Karpas-422 (cell line): Measurements from ENCODE around the gene NCKAP5. TPM values are rescaled to one million over a fixed set of nuclear protein-coding genes. Genes with fewer than 3 reads are reported as not detected.

Source experiments
- DNase-seq: peaks from one replicate; pipeline ENCODE4 v3.0.0-alpha.2; 2015
- H2AFZ ChIP-seq: fragments of 200-600 bp; sonication (generic); 2 replicates; pipeline ENCODE4 v1.6.1; 2014; ENCODE audit warnings: antibody characterized with exemption, low read length, mixed read lengths
- H3K27ac ChIP-seq: fragments of 200-600 bp; sonication (generic); 2 replicates; pipeline ENCODE4 v1.5.1; 2014; ENCODE audit warnings: mild to moderate bottlenecking, low read length, moderate library complexity
- H3K27me3 ChIP-seq: fragments of 200-600 bp; sonication (generic); 2 replicates; pipeline ENCODE4 v1.6.1; 2014; ENCODE audit warnings: low read length, mixed read lengths
- H3K36me3 ChIP-seq: fragments of 200-600 bp; sonication (generic); 2 replicates; pipeline ENCODE4 v1.6.1; 2014; ENCODE audit warnings: low read length, mixed read lengths; ENCODE audit not compliant: insufficient read depth
- H3K4me1 ChIP-seq: fragments of 200-600 bp; sonication (generic); 2 replicates; pipeline ENCODE4 v1.6.1; 2014; ENCODE audit warnings: mild to moderate bottlenecking, low read length, mixed read lengths
- H3K4me2 ChIP-seq: fragments of 200-600 bp; sonication (generic); 2 replicates; pipeline ENCODE4 v1.6.1; 2014; ENCODE audit warnings: low read length, low read depth, mild to moderate bottlenecking; ENCODE audit not compliant: poor library complexity, severe bottlenecking
- H3K4me3 ChIP-seq: fragments of 200-600 bp; sonication (generic); 2 replicates; pipeline ENCODE4 v1.5.1; 2014; ENCODE audit warnings: mild to moderate bottlenecking, antibody characterized with exemption, low read length, mixed read lengths
- H3K79me2 ChIP-seq: fragments of 200-600 bp; sonication (generic); 2 replicates; pipeline ENCODE4 v1.6.1; 2014; ENCODE audit warnings: mild to moderate bottlenecking, low read length, mixed read lengths
- H3K9ac ChIP-seq: fragments of 200-600 bp; sonication (generic); 2 replicates; pipeline ENCODE4 v1.6.0; 2014; ENCODE audit warnings: low read length
- H3K9me2 ChIP-seq: fragments of 200-600 bp; sonication (generic), shearing (Covaris generic); replicated peaks from 2 replicates; pipeline ENCODE4 v1.6.0; 2014; ENCODE audit warnings: mild to moderate bottlenecking, low read length, moderate library complexity; ENCODE audit not compliant: insufficient read depth
- H3K9me3 ChIP-seq: fragments of 300-700, 200-600 bp; sonication (generic); 2 replicates; pipeline ENCODE4 v1.6.1; 2014; ENCODE audit warnings: low read length, mixed read lengths
- H4K20me1 ChIP-seq: fragments of 200-600 bp; sonication (generic); 2 replicates; pipeline ENCODE4 v1.6.1; 2014; ENCODE audit warnings: mild to moderate bottlenecking, antibody characterized with exemption, low read length, low read depth; ENCODE audit not compliant: insufficient read depth
- total RNA-seq: library from RNA; depleted of rRNA; stranded (reverse); fragments of >200 nt; shearing (Covaris generic); gene quantifications from 2 replicates; pipeline ENCODE4 v1.2.3, GENCODE V29; 2014; ENCODE audit warnings: low replicate concordance

The NCKAP5 gene
- total RNA-seq, 1 experiment from 2014 or later: not detected

DNA sequence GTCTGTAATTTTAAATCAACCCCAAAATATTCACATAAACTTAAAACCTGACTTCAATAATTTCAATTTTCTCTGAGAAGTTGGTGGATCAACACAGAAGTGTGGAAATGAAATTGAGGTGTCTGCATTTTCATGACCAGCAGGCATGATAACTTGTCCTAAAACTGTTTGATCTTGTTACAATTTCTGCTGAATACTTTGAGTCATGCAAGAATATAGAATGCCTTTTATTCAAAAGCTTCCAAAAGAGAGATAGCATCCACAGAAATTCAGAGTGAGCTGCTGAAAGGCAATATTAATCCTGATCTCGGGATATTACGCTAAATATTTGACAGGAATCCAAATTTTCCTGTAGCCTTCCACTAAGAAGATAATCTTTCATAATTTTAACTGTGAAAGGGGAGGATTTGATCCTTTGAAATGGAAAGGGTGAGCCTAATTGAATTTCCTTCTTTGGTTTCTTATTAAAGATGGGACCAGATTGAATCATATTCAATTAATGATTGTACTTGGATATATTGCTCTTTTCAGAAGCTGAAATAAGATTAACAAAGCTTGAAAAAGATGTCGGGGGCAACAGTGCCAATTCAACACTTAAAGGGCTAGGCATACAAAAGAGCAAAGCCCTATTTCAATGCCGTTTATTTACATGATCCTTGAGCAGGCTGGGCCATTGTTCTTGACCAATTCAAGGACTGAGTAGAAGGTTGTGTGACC is 129.3 kb downstream of the NCKAP5 start:
- Histone ChIP-seq H3K4me1 (no peaks in the 10 kb centered on the region), H3K4me3 (no peak overlapping the region), H3K79me2 (no peaks in the 10 kb centered on the region), H3K27me3 (no peaks in the 10 kb centered on the region), H3K27ac (no peak overlapping the region), H3K4me2 (no peak overlapping the region), H3K36me3 (no peaks in the 10 kb centered on the region), H2AFZ (no peak overlapping the region), H4K20me1 (no peaks in the 10 kb centered on the region), H3K9me2 (no peaks in the 10 kb centered on the region), H3K9ac (no peak overlapping the region), H3K9me3 (no peaks in the 10 kb centered on the region)
- DNase-seq: no peak

DNA sequence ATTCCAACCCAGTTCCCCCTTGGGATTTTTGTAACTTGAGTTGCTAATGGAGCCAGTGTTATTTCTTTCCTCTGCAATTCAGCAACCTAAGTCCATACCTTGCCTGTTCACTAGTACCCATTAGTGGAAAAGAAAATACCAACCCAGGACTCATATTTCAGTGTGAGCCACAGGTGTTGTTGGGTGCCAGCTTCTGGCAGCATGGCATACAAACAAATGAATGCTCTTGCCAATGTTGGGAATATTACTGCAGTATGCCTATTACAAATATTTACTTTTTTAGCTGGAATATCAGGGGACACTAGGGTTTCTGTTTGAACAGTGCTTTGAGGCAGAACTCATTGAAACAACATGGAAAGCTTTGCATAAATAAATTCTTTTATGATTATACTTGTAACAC is 130.2 kb downstream of the NCKAP5 start:
- H3K27ac ChIP-seq: no peak overlapping the region
- no peak overlapping the region for H3K9ac ChIP-seq
- no peak overlapping the region for H2AFZ ChIP-seq
- no peaks in the 10 kb centered on the region for H3K79me2 ChIP-seq
- no peak overlapping the region for H3K4me2 ChIP-seq
- H3K27me3 ChIP-seq: no peaks in the 10 kb centered on the region
- H3K4me3 ChIP-seq: no peak overlapping the region
- no peaks in the 10 kb centered on the region for H3K9me2 ChIP-seq
- DNase-seq: no peak
- no peaks in the 10 kb centered on the region for H3K4me1 ChIP-seq
- H3K36me3 ChIP-seq: no peaks in the 10 kb centered on the region
- no peaks in the 10 kb centered on the region for H3K9me3 ChIP-seq
- no peaks in the 10 kb centered on the region for H4K20me1 ChIP-seq

GRCh38 chr2:133437492-133437891 is 130.8 kb downstream of the NCKAP5 start:
- Histone ChIP-seq H3K9me3 (no peaks in the 10 kb centered on the region), H3K36me3 (no peaks in the 10 kb centered on the region), H3K9me2 (no peaks in the 10 kb centered on the region), H3K27ac (no peak overlapping the region), H3K79me2 (no peaks in the 10 kb centered on the region), H3K4me3 (no peak overlapping the region), H3K4me1 (no peaks in the 10 kb centered on the region), H3K4me2 (no peak overlapping the region), H3K27me3 (no peaks in the 10 kb centered on the region), H2AFZ (no peak overlapping the region), H3K9ac (no peak overlapping the region), H4K20me1 (no peaks in the 10 kb centered on the region)
- DNase-seq: no peak

GRCh38 chr2:133434959-133435668 is 133.1 kb downstream of the NCKAP5 start:
- no peaks in the 10 kb centered on the region for H3K9me3 ChIP-seq
- no peaks in the 10 kb centered on the region for H3K9me2 ChIP-seq
- H3K4me3 ChIP-seq: no peak overlapping the region
- H3K79me2 ChIP-seq: no peaks in the 10 kb centered on the region
- no peaks in the 10 kb centered on the region for H4K20me1 ChIP-seq
- H3K27ac ChIP-seq: no peak overlapping the region
- no peaks in the 10 kb centered on the region for H3K36me3 ChIP-seq
- no peaks in the 10 kb centered on the region for H3K4me1 ChIP-seq
- H3K27me3 ChIP-seq: no peaks in the 10 kb centered on the region
- no peak for DNase-seq
- no peak overlapping the region for H3K4me2 ChIP-seq
- no peak overlapping the region for H3K9ac ChIP-seq
- no peak overlapping the region for H2AFZ ChIP-seq

DNA sequence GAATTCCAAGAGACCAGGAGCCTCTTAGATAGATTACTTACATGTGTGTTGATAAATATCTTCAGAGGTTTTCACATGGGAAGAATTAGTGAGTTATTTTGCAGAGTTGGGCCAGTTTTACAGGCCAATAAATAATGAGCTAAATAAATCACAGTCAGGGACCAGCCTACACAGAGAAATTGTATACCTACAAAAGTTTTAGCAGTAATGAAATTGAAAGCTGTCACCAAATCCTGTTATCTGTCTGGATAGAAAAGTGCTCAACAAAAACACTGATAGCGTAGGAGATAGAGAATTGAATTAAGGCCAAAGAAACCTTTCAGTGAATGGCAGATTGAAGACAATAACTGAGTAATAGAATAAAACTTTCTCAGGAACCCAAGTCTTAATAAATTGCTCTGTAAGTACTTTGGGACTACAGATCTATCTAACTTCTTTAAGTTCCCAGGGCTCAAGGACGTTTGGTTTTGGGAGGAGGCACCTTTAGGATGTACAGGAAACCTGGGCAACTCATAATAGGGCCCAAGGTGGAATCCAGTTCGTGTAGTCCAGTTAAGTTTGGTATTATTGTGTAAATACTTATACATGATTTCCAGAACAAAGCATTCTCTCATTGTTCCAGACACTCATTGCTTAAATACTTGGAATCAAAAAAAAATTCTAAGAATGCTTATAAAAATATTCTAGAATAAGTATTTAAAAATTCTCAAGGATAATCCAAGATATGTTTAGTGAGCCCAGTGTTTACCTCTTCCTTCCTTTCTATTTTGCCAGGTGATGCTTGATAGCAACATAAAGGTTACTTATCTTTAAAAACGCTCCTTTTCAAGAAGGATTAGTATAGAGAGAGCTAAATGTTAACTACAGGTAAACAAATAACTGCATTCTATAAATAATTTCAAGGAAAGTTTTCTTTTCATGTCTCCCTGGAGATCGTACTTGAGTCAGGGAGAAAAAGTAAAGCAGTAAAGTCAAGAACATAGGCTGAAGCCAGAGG is 134.5 kb downstream of the NCKAP5 start:
- Histone ChIP-seq H3K36me3 (no peaks in the 10 kb centered on the region), H3K4me2 (no peak overlapping the region), H4K20me1 (no peaks in the 10 kb centered on the region), H2AFZ (no peak overlapping the region), H3K27ac (no peak overlapping the region), H3K9me2 (no peaks in the 10 kb centered on the region), H3K9me3 (no peaks in the 10 kb centered on the region), H3K27me3 (no peaks in the 10 kb centered on the region), H3K79me2 (no peaks in the 10 kb centered on the region), H3K4me1 (no peaks in the 10 kb centered on the region), H3K4me3 (no peak overlapping the region), H3K9ac (no peak overlapping the region)
- DNase-seq: no peak

GRCh38 chr2:133432778-133433177 is 135.5 kb downstream of the NCKAP5 start:
- no peak for DNase-seq
- Histone ChIP-seq H3K4me2 (no peak overlapping the region), H3K27me3 (no peaks in the 10 kb centered on the region), H3K4me3 (no peak overlapping the region), H3K9me2 (no peaks in the 10 kb centered on the region), H3K9ac (no peak overlapping the region), H3K27ac (no peak overlapping the region), H2AFZ (no peak overlapping the region), H4K20me1 (no peaks in the 10 kb centered on the region), H3K4me1 (no peaks in the 10 kb centered on the region), H3K79me2 (no peaks in the 10 kb centered on the region), H3K36me3 (no peaks in the 10 kb centered on the region), H3K9me3 (no peaks in the 10 kb centered on the region)

GRCh38 chr2:133431289-133431688 is 137.0 kb downstream of the NCKAP5 start:
- H3K27me3 ChIP-seq: no peaks in the 10 kb centered on the region
- no peak overlapping the region for H3K27ac ChIP-seq
- no peak overlapping the region for H3K4me3 ChIP-seq
- H3K4me2 ChIP-seq: no peak overlapping the region
- H3K79me2 ChIP-seq: no peaks in the 10 kb centered on the region
- DNase-seq: no peak
- H2AFZ ChIP-seq: no peak overlapping the region
- no peaks in the 10 kb centered on the region for H3K9me2 ChIP-seq
- H4K20me1 ChIP-seq: no peaks in the 10 kb centered on the region
- H3K36me3 ChIP-seq: no peaks in the 10 kb centered on the region
- no peaks in the 10 kb centered on the region for H3K9me3 ChIP-seq
- H3K9ac ChIP-seq: no peak overlapping the region
- no peaks in the 10 kb centered on the region for H3K4me1 ChIP-seq

DNA sequence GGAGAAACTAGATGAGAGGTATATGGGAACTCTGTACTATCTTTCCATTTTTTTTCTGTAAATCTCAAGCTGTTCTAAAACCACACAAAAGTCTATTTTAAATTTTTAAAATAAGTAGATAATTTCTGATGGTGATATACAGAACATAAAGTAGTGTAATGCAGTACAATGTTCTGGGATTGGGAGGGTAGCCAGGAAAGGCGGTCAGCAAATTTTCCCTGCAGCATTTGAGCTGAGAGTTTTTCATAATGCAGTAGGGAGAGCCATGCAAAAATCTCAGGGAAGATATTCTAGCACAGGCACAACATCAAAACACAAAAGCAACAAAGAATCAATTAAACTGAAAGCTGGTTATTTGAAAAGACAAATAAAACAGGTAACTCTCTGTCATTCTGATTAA is 141.5 kb downstream of the NCKAP5 start:
- H3K9me3 ChIP-seq: no peaks in the 10 kb centered on the region
- H3K4me2 ChIP-seq: no peak overlapping the region
- no peaks in the 10 kb centered on the region for H3K79me2 ChIP-seq
- DNase-seq: no peak
- no peaks in the 10 kb centered on the region for H4K20me1 ChIP-seq
- H3K27me3 ChIP-seq: no peaks in the 10 kb centered on the region
- H3K36me3 ChIP-seq: no peaks in the 10 kb centered on the region
- H3K4me1 ChIP-seq: no peaks in the 10 kb centered on the region
- no peaks in the 10 kb centered on the region for H3K9me2 ChIP-seq
- H3K4me3 ChIP-seq: no peak overlapping the region
- no peak overlapping the region for H2AFZ ChIP-seq
- H3K9ac ChIP-seq: no peak overlapping the region
- no peak overlapping the region for H3K27ac ChIP-seq
